GM19463 (cell line): ENCODE measurements around the gene KRCC1.

Experiments
- ATAC-seq: cut with Tn5 transposase; IDR thresholded peaks from one replicate; pipeline ENCODE4 v1.9.1; 2021; ENCODE audit warnings: mild to moderate bottlenecking, moderate library complexity; ENCODE audit not compliant: unreplicated experiment

The KRCC1 gene

GRCh38 chr2:88078643-88079172, 23.1 kb upstream of the KRCC1 start:
- no peak for ATAC-seq

- ATAC-seq = no peak
These were observed 21.5 kb upstream of the KRCC1 start for GRCh38 chr2:88077080-88077479.

- no peak for ATAC-seq
These were observed 19.3 kb upstream of the KRCC1 start for GRCh38 chr2:88074854-88075292.

GRCh38 chr2:88074150-88074549, 18.6 kb upstream of the KRCC1 start:
- no peak for ATAC-seq

GRCh38 chr2:88071365-88071764, 15.8 kb upstream of the KRCC1 start:
- no peak for ATAC-seq

GRCh38 chr2:88070055-88070454, 14.5 kb upstream of the KRCC1 start:
- no peak for ATAC-seq

GRCh38 chr2:88069117-88069516, 13.5 kb upstream of the KRCC1 start:
- no peak for ATAC-seq

- no peak for ATAC-seq
These were observed 12.5 kb upstream of the KRCC1 start for GRCh38 chr2:88068044-88068443.

- ATAC-seq = no peak
These were observed 12.0 kb upstream of the KRCC1 start, which contains the start of gene SMYD1 for GRCh38 chr2:88067598-88067997. Gene SMYD1 (plus strand): TSS chr2:88067825. CDS start chr2:88067865, 40 bp downstream.

GRCh38 chr2:88067189-88067588, 11.6 kb upstream of the KRCC1 start:
- no peak for ATAC-seq

- ATAC-seq = no peak
These were observed 11.0 kb upstream of the KRCC1 start for GRCh38 chr2:88066543-88066942.

GRCh38 chr2:88061295-88061694, 5.7 kb upstream of the KRCC1 start:
- no peak for ATAC-seq

GRCh38 chr2:88060907-88061275, 5.3 kb upstream of the KRCC1 start:
- ATAC-seq = no peak

GRCh38 chr2:88059979-88060906, 4.7 kb upstream of the KRCC1 start:
- peak; percentile 31 for ATAC-seq

GRCh38 chr2:88058191-88058590, 2.6 kb upstream of the KRCC1 start:
- ATAC-seq = no peak

- no peak for ATAC-seq
These were observed 1.9 kb upstream of the KRCC1 start for GRCh38 chr2:88057437-88057844.

GRCh38 chr2:88054782-88055370, 707 bp downstream of the KRCC1 start:
- ATAC-seq = no peak

GRCh38 chr2:88053934-88054781, 1.4 kb downstream of the KRCC1 start:
- no peak for ATAC-seq

GRCh38 chr2:88053296-88053695, 2.3 kb downstream of the KRCC1 start:
- ATAC-seq = no peak

GRCh38 chr2:88051792-88052191, 3.8 kb downstream of the KRCC1 start:
- no peak for ATAC-seq

- ATAC-seq = peak; percentile 54
These were observed 6.0 kb downstream of the KRCC1 start for GRCh38 chr2:88049622-88050021.
